GM21825 (cell line): ENCODE data around the gene TPSAB1.

Experiments
- ATAC-seq: cut with Tn5 transposase; IDR thresholded peaks from one replicate; pipeline ENCODE4 v1.9.1; 2021; ENCODE audit warnings: mild to moderate bottlenecking, moderate library complexity; ENCODE audit not compliant: unreplicated experiment

The TPSAB1 gene

GRCh38 chr16:1209081-1209480 is 31.4 kb upstream of the TPSAB1 start:
- no peak for ATAC-seq

GRCh38 chr16:1210461-1210860 is 30.0 kb upstream of the TPSAB1 start:
- ATAC-seq = no peak

GRCh38 chr16:1211451-1212268 is 28.8 kb upstream of the TPSAB1 start:
- no peak for ATAC-seq

- ATAC-seq = no peak
Measured at GRCh38 chr16:1212616-1213194, 27.8 kb upstream of the TPSAB1 start.

- no peak for ATAC-seq
Measured at GRCh38 chr16:1213231-1213630, 27.3 kb upstream of the TPSAB1 start.

GRCh38 chr16:1213796-1214372 is 26.6 kb upstream of the TPSAB1 start:
- no peak for ATAC-seq

GRCh38 chr16:1214719-1215118 is 25.8 kb upstream of the TPSAB1 start:
- no peak for ATAC-seq

- ATAC-seq = no peak
Measured at GRCh38 chr16:1215574-1216295, 24.8 kb upstream of the TPSAB1 start.

- ATAC-seq = no peak
Measured at GRCh38 chr16:1216296-1216619, 24.2 kb upstream of the TPSAB1 start.

- no peak for ATAC-seq
Measured at GRCh38 chr16:1216681-1217400, 23.7 kb upstream of the TPSAB1 start.

- ATAC-seq = no peak
Measured at GRCh38 chr16:1217526-1217925, 23.0 kb upstream of the TPSAB1 start.

GRCh38 chr16:1218061-1218929 is 22.2 kb upstream of the TPSAB1 start:
- ATAC-seq = no peak

GRCh38 chr16:1218930-1219611 is 21.4 kb upstream of the TPSAB1 start:
- no peak for ATAC-seq

GRCh38 chr16:1220098-1220728 is 20.3 kb upstream of the TPSAB1 start:
- ATAC-seq = no peak

GRCh38 chr16:1220841-1221627 is 19.5 kb upstream of the TPSAB1 start:
- ATAC-seq = no peak

- no peak for ATAC-seq
Measured at GRCh38 chr16:1221628-1222552, 18.6 kb upstream of the TPSAB1 start.
